GM21825 (cell line): ENCODE measurements around the gene RPL27.

ENCODE experiments used
- ATAC-seq: cut with Tn5 transposase; IDR thresholded peaks from one replicate; pipeline ENCODE4 v1.9.1; 2021; ENCODE audit warnings: mild to moderate bottlenecking, moderate library complexity; ENCODE audit not compliant: unreplicated experiment

Gene RPL27

GRCh38 chr17:43044024-43044423 lies 45.8 kb downstream of the RPL27 start:
- ATAC-seq, result no peak

GRCh38 chr17:43051969-43052368 lies 53.8 kb downstream of the RPL27 start:
- ATAC-seq, result no peak
